ENCODE data around the gene AMMECR1L.

- TF ChIP-seq, protein P1, sequence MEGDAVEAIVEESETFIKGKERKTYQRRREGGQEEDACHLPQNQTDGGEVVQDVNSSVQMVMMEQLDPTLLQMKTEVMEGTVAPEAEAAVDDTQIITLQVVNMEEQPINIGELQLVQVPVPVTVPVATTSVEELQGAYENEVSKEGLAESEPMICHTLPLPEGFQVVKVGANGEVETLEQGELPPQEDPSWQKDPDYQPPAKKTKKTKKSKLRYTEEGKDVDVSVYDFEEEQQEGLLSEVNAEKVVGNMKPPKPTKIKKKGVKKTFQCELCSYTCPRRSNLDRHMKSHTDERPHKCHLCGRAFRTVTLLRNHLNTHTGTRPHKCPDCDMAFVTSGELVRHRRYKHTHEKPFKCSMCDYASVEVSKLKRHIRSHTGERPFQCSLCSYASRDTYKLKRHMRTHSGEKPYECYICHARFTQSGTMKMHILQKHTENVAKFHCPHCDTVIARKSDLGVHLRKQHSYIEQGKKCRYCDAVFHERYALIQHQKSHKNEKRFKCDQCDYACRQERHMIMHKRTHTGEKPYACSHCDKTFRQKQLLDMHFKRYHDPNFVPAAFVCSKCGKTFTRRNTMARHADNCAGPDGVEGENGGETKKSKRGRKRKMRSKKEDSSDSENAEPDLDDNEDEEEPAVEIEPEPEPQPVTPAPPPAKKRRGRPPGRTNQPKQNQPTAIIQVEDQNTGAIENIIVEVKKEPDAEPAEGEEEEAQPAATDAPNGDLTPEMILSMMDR (IDR thresholded peaks at IDR 0.05): no peak
- TF ChIP-seq POLR2A (IDR thresholded peaks at IDR 0.05; ENCODE audit: low read depth): no peak
These were observed 67.5 kb downstream of the AMMECR1L start for GRCh38 chr2:127818241-127818640.
